ENCODE results near the gene PARVG.

- TF ChIP-seq POLR2AphosphoS5 (IDR thresholded peaks at IDR 0.05; ENCODE audit: low read depth, low read length) (no peak), TAF1 (IDR thresholded peaks at IDR 0.05; ENCODE audit: borderline replicate concordance, insufficient read depth, low read length) (no peak)
- TF ChIP-seq, protein P1, sequence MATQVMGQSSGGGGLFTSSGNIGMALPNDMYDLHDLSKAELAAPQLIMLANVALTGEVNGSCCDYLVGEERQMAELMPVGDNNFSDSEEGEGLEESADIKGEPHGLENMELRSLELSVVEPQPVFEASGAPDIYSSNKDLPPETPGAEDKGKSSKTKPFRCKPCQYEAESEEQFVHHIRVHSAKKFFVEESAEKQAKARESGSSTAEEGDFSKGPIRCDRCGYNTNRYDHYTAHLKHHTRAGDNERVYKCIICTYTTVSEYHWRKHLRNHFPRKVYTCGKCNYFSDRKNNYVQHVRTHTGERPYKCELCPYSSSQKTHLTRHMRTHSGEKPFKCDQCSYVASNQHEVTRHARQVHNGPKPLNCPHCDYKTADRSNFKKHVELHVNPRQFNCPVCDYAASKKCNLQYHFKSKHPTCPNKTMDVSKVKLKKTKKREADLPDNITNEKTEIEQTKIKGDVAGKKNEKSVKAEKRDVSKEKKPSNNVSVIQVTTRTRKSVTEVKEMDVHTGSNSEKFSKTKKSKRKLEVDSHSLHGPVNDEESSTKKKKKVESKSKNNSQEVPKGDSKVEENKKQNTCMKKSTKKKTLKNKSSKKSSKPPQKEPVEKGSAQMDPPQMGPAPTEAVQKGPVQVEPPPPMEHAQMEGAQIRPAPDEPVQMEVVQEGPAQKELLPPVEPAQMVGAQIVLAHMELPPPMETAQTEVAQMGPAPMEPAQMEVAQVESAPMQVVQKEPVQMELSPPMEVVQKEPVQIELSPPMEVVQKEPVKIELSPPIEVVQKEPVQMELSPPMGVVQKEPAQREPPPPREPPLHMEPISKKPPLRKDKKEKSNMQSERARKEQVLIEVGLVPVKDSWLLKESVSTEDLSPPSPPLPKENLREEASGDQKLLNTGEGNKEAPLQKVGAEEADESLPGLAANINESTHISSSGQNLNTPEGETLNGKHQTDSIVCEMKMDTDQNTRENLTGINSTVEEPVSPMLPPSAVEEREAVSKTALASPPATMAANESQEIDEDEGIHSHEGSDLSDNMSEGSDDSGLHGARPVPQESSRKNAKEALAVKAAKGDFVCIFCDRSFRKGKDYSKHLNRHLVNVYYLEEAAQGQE (IDR thresholded peaks at IDR 0.05; ENCODE audit: insufficient read depth in 1 of 2, low read depth in 2 of 2, low read length in 2 of 2) = no peak
These were observed 38.2 kb upstream of the PARVG start for GRCh38 chr22:44142421-44143104.

Measured in PFSK-1 (cell line).